COR-L47 (cell line): ENCODE measurements around the gene CPSF3.
A peak's percentile ranks its signal among the peaks of the same experiment; 100 is the strongest.

Experiments
- DNase-seq: peaks from one replicate; lab custom pipeline; 2025; lab: John Stamatoyannopoulos, UW

CPSF3 gene

DNA sequence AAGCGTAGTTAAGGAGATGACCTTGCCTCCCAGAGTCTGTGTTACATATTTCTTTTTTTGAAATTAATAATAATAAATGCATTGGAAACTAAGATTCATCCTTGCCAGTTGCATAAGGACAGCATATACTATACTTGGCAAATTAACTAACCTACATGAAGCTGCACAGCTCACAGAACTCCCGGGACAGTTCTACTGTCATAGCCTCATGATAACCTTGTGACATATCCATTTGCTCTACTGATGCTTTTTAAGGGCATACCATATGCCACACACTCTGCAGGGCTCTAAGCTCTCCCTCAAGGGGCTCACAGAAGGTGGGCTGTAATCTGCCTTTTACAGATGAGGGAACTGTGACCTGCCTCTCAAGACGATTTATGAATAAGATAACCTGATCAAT, 3.9 kb upstream of the CPSF3 start:
- no peak for DNase-seq

DNA sequence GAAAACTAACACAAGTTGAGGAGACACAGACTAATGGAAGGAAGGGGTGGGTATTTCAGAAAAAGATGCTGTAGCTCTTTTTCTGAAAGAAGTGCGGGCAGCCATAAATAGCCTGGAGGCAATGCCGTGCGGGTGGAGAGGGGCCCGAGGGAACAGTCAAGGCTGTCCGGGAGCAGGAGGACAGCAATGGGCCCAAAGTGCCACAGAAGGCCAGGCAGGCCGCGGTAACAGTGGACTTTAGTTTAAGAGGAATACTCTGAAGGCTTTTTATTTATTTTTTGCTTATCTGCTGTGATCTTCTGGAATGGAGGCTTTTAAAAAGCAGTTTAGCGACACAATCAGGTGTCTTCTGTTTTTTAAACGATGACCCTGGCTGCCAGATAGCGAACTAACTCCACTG, 3.0 kb upstream of the CPSF3 start:
- no peak for DNase-seq

DNA sequence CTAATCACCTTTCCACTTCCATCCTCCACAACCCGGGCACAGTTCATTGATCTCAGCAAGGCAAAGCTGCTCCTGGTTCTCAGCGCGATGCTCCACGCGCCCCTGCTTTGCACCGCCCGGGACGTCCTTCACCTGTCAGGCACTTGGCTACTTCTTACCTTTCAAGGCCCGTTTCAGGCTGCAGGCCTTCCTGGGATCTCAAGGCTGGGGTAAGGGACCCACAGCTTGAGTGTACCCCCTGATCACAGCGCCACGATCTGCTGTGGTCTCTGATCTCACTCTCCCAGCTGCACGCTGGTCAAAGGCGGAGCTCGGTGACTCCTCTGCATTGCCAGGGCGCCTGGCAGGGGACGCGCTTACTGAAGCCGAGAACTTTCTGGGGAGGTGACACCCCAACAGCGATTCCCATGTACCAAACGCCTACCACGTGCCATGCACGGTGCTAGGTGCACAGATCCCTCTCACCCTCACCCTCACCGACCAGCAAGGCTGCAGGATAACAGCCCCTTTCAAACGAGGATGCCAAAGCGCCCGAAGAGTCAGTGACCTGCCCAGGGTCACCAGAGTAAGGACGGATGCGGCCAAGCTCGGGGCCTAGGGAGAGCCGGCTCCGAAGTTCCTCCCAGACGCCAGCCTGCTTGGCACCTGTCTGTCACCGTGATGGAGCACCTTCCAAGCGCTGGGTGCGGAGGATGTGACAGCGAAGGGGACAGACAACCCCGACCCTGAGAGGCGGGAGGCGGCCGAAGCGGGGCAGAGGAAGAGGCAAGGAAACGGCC, 944 bp upstream of the CPSF3 start:
- no peak for DNase-seq

GRCh38 chr2:9423922-9424272, 443 bp downstream of the CPSF3 start:
- DNase-seq, result no peak

DNA sequence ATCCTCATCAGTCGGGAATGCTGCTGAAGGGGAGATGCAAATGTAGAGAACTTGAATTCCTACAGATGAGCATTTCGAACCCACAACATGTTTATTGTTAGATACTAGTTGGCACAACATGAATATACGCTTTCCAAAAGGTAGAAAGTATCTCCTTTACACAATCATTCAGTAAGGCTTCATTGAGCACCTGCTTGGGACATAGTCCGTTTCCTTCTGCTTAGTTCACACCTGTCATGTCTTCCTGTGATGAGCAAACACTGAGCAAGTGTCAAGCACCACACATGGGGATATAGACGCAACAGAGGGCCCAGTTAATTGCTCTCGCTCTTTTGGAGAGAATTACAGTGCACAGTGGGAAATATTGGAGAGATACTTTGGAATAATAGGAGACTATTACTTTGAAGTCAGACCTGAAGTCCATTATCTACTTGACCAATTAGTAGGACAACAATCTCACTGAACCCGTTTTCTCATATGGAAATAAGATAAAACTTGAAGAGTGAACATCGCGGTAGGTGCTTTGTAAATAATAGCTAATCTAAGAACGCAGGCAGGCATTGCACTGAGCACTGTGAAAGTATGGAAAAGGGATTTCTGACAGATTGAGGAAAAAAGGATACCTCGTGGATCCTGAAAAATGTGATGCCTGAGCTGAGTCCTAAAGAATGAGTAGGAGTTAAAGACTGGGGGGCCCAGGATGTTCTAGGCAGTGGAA, 1.2 kb downstream of the CPSF3 start:
- DNase-seq, result peak; percentile 52

GRCh38 chr2:9428965-9429577, 5.6 kb downstream of the CPSF3 start:
- no peak for DNase-seq

DNA sequence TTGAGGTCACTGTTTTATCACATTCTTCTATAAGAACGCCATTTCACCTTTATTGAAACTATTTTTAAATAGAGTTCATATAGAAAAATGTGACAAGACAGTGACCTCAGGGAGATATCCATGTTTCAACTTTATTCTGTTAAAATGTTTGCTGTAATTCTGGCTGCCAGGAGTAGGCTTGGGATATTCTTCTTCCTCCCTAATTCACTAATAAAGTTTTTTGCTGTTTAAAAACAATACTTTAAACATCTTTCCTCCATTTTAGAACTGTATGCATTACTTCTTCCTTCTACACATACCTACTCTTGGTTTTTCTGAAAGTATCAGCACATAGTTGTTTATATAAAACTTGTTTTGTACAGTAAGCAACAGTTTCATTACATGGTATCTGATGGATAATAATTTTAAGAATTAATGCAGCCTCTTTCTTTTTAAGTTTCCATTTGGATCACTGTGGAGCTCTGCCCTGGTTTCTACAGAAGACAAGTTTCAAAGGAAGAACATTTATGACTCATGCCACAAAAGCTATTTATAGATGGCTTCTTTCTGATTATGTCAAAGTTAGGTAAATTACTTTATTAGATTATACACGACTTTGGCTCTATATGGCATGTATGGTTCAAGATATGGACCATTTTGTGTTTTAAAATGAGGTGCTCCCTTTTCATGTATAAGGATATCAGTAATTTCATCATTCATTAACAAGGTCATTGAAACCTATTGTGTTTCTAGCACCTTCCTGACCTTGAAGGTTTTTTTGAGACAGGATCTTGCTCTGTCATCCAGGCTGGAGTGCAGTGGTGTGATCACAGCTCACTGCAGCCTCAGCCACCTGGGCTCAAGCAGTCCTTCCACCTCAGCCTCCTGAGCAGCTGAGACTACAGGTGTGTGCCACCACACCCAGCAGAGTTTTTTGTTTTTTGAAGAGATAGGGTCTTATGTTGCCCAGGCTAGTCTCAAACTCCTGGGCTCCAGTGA, 7.2 kb downstream of the CPSF3 start:
- DNase-seq, result no peak

GRCh38 chr2:9434489-9434888, 11.0 kb downstream of the CPSF3 start:
- no peak for DNase-seq

DNA sequence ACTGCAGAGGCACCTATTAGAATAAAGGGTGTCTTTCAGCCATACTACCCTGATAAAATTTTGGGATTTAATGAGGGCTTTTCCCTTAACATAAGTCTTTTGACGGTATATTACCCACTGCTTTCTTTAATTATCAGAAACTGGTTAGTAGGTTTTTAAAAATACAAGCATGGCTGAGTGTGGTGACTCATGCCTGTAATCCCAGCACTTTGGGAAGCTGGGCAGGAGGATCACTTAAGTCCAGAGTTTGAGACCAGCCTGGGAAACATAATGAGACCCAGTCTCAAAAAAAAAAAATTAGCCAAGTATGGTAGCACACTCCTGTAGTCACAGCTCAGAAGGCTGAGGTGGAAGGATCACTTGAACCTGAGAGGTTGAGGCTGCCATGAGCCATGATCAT, 16.1 kb downstream of the CPSF3 start:
- no peak for DNase-seq

DNA sequence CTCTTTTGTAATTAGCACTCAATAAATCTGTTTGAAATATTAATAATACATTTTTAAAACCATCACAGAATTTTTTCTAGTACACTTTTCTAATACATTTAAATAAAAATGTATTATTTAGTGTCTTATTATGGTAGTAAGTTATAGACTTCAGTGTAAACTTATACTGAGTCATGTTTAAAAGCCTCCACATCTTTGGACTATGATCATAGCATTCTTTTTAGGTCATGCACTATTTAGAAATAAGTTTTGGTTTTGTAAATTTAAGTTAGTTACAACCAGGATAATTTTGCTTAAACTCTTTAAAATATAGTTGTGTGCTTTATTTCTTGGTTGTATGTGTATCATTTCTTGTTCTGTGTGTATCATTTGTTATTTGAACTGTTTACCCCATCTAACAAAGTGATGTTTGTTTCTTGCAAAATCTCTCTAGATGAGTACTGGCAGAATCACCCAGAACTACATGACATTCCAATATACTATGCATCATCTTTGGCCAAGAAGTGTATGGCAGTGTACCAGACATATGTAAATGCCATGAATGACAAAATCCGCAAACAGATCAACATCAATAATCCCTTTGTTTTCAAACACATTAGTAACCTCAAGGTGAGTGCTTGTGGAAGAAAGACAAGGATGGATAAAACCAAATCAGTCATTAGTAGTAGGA, 16.7 kb downstream of the CPSF3 start:
- DNase-seq, result no peak

DNA sequence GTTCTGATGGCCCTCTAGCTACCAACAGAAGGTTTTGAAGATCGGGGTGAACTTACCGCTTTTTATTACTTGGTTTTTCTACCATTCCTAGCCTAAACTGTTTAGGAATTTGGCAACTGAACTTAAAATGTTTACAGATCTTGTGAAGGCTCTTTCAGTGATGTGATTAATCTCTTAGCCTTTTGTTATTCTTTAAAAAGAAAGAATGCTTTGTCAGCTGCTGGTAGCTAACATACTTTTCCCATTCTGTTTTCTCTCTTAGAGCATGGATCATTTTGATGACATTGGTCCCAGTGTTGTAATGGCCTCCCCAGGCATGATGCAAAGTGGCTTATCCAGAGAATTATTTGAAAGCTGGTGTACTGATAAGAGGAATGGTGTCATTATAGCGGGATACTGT, 18.1 kb downstream of the CPSF3 start:
- no peak for DNase-seq

GRCh38 chr2:9443526-9443925, 20.1 kb downstream of the CPSF3 start:
- DNase-seq, result no peak

DNA sequence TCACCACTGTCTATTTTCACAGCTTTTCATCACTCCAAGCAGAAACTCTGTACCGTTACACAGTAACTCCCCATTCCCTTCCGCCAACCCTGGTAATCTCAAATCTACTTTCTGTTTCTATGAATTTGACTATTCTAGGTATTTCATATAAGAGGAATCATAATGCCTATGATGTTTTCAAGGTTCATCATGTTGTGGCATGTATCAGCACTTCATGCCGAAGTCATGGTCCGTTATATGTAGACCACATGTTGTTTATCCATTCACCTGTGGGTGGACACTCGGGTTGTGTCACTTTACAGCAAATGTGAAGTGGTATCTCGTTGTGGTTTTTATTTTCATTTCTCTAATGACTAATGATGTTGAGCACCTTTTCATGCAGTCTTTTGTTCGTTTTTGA, 21.6 kb downstream of the CPSF3 start:
- no peak for DNase-seq

- no peak for DNase-seq
Observed at GRCh38 chr2:9451231-9451630, 27.8 kb downstream of the CPSF3 start.

DNA sequence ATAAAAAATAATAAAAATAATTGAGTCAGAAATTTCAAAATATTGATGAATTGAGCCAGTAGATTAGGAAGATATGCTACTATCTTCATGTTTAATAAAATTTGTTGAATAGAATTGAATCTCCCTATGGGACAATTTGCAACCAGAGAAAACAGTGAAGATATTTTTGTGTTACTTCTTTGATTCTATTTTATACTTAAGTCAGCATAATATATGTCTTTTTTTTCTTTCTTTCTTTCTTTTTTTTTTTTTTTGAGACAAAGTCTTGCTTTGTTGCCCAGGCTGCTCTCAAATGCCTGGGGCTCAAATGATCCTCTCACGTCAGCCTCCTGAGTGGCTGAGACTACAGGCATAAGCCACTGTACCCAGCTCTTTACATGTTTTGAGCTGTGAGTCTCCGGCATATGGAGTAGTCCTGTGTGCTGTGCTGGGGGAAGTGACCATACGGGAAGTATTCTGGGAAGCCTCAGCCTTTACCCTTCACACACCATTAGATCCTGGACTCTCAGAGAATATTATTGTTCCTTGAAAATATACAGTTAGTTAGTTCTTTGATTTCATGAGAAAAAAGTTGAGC, 37.1 kb downstream of the CPSF3 start:
- no peak for DNase-seq

DNA sequence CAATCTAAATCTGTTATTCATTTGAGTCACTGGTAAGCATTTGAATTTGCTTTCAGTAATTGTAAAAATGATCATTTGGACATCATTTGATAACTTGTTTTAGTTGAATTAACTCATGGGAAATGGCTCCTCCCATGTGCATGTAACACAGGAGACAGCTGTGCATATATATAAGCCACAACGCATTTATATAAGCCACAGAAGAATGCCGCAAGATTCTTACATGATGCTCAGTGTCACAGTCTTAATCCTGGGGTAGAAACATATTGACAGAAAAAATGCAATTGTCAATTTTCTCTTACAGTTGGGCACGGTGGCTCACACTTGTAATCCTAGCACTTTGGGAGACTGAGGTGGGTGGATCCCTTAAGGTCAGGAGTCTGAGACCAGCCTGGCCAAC, 37.6 kb downstream of the CPSF3 start:
- no peak for DNase-seq

GRCh38 chr2:9462313-9462712, 38.9 kb downstream of the CPSF3 start:
- no peak for DNase-seq

DNA sequence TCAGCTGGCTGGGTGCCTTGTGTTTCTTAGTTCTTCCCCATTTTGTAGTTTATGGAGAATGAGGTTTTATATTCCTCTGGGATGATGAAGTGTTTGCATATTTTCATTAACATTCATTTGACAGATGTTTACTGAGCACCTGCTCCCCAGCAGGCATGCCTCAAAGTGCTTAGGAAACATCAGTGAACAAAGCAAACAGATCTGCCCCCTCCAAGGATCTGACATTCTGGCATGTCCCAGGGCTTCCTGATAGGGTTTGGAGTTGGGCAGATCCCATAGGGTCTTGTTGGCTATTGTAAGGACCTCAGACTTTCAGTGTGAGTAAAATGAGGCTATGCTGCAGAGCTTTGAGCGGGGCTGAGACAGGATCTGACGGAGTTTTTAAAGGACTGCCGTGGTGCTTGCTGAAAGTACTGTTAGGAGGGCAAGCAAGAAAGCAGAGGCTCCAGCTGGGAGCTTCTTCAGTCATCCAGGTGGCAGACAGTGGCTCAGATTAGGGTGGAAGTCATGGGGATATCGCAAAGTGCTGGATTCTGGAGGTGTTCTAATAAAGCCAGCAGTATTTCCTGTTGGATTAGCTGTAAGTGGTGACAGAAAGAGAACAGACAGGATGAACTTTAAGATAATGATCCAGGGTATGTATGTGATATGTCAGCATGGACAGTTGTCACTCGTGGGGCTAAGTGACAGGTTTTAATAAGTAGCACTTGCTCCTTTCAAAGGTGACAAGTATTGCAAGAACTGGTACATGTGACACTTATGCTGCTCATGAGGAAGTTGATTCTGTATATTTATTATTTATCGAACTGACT, 39.6 kb downstream of the CPSF3 start:
- DNase-seq, result no peak

GRCh38 chr2:9463698-9464034, 40.2 kb downstream of the CPSF3 start:
- DNase-seq, result no peak

- DNase-seq, result no peak
Observed at GRCh38 chr2:9465170-9465569, 41.7 kb downstream of the CPSF3 start.
